GM21576 (cell line): ENCODE measurements around the gene ZNF407.
A peak's percentile ranks its signal among the peaks of the same experiment; 100 is the strongest.

ENCODE experiments used
- ATAC-seq: cut with Tn5 transposase; IDR thresholded peaks from one replicate; pipeline ENCODE4 v1.9.1; 2021; ENCODE audit warnings: mild to moderate bottlenecking, moderate library complexity; ENCODE audit not compliant: unreplicated experiment

Gene ZNF407

DNA sequence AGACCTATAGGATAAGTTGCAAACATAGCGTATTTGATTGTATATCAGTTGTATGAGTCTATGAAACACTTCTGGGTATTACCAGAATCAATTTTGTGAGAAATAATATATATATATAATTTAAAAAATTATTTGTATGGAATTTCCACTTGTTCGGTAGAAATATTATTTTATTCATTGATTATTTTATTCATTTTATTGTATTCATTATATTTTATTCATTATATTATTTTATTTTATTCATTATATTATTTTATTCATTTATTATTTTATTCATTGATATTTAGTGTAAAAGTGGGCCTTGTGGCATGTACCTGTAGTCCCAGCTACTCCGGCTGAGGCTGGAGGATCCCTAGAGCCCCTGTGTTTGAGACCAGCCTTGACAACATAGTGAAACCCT lies 268.9 kb downstream of the ZNF407 start:
- no peak for ATAC-seq

DNA sequence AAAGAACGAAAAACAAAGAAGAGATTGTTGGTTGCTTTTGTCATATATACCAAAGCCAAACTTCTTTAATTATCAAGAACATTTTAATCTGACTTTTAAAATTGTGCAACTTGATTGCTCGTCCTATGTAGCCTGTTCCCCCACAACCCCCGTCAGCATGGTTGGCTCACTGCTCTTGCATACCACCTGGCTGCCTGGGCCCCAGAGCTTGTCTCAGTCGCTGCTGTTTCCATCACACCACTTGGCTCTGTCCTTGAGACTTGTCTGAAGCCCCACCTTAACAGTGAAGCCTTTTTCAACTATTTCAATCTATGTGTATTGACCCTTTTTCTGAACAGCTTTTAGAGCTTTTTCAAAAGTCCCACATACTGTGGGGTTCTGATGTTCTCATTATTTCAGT lies 270.8 kb downstream of the ZNF407 start:
- ATAC-seq, result no peak

DNA sequence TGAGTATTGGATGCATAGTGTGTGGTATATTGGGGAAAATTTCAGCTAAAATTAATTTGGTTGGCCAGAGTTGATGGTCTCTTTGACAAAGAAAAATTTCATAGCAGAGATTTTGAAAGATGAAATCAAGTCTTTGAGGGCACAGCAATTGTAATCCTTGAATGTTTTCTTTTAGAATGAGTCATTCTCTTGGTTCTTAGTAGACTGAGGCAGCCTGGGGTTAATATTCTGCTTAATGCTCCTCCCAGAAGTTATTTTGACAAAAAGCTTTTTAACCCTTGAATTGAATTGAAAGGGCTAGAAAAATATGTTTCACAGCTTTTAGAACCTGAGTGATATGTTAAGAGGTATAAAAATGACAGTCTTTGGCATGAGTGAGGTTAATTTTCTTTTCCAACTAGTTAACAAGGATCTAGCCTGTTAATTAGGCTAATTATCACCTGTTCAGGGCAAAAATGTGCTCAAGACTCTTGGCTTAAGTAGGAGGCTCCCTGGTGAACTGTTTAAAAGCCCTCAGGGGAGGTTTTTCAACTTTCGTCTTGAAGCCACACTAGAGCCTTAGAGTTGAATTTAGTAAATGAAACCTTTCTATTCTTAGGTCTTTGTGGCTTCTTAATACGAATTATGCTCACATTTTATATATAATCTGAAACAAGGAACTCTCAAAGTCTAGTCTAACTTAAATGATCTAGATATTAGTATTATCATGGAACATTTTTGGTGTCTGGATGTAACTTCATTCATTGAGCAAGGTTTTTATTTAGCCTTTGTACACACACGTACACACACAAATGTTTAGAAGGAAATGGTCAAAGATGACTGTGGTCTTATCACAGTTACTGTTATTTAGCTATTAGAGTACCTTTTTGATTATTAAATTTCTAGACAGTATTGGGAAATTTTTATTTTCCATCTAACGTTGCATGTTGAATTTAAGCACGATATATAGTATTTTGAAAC lies 272.5 kb downstream of the ZNF407 start:
- ATAC-seq, result peak; percentile 92

DNA sequence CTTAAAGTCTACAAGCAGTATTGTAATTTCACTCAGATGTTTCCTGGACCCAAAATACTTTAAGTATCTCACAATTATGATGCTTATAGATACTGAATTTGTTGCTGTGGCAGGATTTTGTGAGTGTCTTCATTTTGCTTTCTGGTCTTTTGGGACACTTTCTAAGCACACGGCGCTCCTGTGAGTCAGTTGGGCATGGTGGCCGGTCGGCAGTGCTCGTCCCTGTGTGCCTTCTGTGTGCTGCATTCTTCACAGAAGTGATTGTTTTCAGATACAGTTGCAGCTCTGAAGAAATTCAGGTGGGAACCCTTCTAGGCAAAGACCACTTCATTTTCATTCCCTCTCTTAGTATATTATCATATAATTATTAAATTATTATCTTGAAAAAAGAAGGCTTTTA lies 273.3 kb downstream of the ZNF407 start:
- ATAC-seq, result no peak

DNA sequence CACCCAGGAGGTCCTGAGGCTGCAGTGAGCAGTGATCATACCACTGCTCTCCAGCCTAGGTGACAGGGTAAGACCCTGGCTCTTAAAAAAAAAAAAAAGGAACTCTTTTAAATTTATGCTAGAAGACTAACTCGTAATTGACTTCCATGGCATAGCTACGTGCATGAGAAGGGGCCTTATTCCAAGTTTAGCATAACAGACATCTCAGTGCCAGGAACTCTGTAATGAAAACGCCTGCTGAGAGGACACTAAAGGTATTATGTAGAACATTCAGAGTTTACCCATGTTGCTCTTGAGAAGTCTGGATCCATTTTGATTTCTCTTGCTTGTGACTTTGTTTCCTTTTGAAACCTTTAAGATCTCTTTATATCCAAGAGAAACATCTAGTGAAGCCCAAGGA lies 276.0 kb downstream of the ZNF407 start:
- ATAC-seq, result no peak

DNA sequence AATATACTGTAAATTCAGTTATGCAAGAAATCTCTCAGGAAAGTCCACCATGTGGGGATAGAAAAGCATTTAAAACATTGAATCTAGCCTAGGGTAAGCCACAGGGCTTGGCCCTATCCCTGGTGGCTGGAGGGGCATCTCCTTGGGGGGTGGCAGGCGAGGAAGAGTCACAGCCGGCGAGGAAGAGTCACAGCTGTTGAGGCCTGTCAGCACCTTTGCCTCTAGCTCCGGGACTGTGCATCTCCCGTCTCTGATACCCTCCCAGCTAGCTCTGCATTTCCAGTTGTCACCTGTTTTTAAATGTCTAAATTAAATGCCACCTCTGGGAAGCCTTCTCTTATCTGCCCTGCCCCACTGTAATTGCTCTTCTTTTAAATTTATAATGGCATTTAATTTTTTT lies 276.7 kb downstream of the ZNF407 start:
- no peak for ATAC-seq

DNA sequence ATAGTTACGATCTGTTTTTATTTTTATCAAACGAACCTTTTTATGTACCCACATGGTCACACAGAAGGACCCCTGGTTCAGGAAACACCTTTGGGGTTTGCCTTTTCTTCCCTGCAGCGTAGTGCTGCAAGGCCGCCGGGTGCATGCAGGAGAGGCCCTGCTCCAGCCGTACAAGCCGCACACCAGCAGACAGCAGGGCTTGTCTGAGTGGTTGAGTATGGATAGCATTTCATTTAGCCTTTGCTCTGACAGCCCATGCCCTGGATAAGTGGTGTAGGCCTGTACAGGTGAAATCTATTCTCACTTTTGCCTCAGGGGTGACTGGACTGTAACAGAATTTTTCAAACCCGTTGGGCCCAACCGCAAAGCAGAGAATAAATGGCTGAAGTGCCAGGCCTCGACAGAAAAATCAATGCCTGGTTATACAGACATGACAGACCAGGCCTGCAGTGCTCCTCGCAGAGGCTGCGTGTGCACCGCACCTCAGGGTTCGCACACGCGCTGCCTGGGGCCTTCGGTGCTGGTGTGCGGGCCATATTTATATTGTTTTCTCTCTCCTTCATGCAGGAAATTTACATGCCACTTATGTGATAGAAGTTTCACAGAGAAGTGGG lies 279.1 kb downstream of the ZNF407 start:
- no peak for ATAC-seq

DNA sequence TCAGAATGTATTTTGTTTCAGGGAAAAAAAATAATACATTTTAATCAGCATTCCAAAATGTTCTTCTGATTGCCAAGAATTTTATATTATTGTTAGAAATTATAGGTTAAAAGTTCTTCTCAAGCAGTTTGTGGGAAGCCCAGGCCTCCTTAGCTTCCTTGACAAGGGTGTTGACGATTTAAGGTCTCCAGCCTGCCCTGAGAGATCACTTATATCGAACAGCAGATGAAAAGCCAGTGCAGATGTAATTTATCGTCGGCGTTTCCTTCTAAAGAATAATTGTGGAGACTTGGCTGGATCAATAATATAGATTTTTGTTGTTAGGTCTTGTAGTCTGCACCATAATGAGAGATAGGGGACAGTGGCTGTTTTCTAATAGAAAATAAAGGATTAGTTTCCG lies 280.6 kb downstream of the ZNF407 start:
- ATAC-seq, result no peak

DNA sequence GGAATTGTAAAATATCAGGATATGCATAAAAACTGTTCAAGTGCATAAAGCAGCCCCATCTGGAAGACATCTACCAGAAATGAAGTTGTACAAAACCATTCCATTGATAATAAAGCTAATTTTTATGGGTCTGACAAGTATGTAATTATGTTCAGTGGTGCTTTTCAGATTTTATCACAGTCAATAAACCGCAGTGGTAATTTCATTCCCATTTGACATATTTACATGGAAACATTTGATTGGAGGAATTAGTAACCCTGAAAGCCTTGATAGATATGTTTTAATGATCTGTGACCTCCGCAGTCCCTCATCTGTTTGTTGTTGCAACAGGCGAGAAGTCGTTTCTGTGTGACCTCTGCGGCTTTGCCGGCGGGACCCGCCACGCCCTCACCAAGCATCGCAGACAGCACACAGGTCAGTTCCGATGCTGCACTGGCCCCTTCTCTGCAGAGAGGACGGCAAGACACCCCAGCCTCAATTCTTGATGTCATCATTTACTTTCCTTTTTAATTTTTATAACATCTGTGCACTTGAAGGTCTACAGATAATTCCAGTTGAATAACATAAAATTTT lies 283.1 kb downstream of the ZNF407 start:
- ATAC-seq, result no peak

DNA sequence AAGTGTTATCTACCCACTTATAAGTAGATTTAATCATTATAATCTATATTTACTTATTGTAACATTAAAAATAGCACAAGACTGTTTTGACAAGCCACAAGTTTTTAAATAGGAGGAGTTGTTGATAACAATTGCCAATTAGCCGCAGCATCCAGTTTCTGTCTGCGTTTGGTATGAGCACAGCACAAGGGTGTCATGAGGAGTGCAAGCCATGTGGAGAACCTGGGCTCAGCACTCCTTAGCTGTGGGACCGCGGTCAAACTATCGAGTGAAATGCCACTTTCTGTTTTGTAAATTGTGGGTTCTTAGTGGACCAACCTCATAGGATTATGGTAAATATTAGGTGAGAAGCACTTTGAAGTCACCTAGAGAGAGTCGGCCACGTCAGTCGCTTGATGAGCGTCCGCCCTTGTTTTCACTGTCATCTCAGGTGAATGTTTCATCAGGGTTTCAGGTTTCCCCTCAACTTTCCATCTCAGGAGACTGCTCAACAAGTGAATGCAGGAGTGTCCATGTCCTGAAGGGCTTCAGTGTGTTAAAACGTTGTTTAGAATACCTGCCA lies 294.5 kb downstream of the ZNF407 start:
- no peak for ATAC-seq

DNA sequence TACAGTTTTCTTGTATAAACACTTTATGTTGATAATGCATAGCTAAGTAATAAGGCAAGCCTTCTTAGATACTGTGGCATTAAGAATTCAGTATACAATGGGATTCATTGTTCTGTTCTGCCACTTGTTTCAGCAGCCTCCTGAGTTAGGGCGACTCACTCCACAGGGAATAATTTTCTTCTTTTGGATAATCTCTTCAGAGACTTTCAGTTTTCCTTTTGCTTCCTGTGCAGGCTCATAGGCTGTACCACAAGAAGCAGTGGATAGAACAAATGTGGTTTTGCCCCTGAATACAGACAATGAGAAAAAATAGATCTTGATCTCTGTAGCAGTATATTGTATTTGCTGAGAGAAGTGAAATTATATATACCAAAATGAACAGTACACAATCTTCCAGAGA lies 298.0 kb downstream of the ZNF407 start:
- ATAC-seq, result no peak

DNA sequence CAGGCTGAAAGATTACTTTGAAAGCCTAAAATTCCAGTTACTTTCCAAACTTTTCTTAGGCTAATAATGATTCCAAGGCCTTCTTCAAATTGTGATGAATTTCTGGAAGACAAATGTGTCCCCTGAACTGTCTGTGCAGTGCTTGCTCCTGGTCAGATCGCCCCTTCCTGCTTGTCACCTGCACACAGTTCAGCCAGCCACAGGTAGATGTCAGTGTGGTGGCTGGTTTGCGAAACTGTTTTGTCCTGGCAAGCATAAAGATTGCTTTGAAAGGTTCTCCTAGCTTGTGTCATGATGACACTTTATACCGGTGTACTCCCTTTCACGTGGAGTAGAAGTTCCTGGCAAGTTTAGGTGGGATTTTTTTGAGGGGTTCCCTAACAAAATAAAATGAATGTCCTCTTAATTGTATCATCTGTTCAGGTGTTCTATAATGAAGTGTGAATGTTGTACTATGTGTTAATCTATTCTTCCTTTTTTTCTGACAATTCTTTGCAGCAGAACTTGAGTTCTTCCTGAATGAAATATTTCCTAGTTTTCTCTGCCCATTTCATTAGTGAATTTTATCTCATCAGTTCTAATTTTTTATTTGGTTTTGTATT lies 298.8 kb downstream of the ZNF407 start:
- ATAC-seq, result peak; percentile 94

DNA sequence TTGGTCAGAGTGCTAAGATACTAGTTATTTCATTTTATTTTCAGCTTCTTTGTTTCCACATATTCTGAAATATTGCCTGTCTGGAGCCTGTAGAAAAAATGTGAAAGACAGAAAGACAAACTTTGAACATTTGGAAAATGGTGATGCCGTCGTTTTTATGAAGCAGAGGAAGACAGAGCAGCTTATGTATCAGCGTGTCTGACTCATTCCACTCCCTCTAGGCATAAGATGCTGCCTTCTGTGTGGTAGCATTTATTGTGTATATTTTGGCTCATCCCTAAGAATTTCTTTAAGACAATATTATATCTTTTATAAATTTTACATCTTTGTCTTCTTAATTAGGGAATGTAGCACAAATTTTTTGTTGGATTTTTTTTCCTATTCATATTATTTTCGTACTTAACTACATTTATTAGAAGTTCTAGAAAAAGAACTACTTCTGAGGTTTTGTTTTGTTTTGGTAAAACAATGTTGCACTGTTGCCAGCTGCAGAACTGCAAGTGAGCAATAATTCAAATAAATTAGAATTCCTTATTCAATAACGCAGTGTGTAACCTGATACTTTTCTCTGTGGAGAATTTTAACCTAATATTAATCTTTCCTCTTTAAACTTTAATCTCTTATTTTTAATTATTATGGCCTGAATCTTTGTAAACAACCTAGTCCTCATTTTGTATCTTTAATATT lies 300.4 kb downstream of the ZNF407 start:
- no peak for ATAC-seq

DNA sequence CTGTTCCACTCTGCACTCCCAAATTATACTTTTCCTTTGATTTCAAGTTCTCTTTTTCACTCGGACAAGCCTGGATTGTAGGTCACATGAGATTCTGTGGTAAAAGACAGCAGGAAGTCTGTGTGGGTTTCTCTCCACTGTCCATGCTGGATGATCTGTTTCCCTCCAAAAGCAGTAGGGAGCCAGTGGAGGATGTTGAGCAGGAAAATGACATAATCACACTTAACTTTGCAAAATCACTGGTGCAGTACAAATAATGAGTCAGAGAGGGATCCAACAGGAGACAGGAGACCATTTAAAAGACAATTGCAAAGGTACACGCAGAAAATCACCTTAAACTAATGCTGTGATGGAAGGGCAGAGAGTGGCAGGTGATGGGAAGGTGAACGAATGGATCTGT lies 301.3 kb downstream of the ZNF407 start:
- no peak for ATAC-seq

DNA sequence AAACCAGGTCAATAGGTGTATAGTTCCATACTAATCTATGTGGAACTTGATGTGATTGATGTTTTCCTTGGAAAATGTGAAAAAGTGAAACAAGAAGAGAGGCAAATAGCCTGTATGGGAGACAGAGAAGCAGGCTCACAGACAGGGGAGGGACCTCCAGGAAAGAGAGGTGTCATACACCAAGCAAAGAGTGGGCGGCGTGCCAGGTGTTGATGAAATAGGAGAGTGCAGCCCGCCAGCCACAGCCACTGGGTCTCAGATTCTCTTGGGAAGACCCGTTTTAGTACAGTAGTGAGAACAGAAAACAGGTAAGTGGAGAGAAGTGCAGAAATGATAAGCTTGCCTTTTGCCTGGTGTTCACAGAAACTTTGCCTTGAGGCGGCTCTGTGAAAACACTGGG lies 301.9 kb downstream of the ZNF407 start:
- no peak for ATAC-seq

DNA sequence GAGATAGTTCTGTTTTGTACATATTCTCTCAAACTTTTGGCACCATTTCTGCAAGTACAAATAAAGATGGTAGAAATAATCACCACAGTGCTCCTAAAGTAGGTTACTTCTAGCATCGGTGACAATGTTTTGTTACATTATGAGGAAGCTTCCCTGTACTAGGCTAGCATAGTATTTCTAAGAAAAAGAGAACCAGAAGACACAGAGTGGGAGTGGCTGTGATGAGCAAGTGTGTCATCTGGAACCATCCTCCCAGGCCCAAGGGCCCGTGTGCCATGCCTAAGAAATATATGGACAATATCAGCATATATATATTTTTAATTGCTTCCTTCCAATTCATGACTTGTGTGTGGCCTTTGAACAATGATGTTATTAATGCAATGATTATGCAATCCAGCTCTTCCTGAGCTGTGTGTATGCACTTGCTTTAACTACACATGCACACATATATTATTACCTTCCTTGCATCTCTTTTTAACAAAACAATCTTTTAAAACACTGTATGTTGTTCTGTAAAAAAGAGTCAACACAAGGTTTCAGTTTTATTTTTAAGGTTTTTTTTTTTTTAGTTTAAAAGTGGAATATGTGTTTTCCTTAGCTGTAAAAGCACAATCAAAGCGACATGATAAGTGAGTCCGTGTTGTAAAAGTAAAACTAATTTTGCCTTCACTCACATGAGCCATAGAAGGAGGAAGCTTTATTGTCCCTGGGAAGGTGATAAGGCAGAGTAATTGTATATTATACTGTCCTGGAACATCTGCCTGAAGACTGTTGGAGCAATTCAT lies 303.9 kb downstream of the ZNF407 start:
- no peak for ATAC-seq

DNA sequence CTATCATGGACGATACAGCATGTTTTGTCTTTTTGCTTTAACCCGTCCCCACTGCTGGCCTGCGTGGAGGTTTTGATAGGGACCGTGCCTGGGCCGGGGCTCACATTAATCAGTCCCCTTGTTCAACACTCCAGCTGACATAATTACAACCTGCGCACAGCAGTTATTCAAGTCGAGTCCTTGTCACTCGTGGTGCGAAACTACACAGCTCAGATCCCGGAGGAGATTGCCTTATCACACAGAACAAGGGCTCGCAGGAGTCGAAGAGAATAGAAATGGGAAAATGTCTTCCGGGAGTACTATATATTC lies 304.4 kb downstream of the ZNF407 start:
- no peak for ATAC-seq

DNA sequence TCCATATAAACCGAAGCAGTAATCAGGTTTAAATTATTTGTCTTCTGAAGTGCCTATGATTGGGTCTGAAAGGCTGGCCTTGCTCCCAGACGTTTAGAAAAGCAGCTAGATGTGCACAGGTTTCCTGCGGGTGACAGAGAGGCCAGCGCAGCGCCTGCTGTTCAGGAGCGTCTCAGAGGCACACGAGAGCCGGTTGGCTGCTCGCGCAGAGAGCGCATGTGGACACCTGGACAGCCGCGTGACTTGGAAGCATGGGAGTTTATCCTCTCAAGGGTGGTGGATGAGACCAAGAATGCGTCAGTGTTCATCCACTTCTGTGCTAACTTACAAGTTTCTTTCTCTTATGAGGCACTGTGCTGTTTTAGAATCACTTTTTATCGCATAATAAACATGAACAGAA lies 307.6 kb downstream of the ZNF407 start:
- ATAC-seq, result no peak

DNA sequence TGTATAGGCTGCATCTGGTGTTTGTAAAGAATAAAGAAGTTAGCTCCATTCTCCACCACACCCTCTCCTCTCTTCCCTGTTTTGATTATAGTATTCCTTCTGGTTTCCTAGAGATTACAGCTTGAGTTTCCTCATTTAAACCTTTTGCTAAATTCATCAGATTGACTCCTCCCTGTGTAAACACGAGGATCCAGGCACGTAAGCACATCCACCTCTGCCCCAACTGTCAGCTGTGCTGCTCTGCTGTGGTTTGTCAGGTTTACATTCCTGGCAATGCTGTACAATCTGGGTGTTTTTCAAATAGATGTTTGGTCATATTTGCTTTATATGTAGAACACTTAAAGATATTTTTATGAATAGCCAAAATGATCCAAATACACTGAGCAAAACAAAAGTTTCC lies 308.5 kb downstream of the ZNF407 start:
- ATAC-seq, result no peak

DNA sequence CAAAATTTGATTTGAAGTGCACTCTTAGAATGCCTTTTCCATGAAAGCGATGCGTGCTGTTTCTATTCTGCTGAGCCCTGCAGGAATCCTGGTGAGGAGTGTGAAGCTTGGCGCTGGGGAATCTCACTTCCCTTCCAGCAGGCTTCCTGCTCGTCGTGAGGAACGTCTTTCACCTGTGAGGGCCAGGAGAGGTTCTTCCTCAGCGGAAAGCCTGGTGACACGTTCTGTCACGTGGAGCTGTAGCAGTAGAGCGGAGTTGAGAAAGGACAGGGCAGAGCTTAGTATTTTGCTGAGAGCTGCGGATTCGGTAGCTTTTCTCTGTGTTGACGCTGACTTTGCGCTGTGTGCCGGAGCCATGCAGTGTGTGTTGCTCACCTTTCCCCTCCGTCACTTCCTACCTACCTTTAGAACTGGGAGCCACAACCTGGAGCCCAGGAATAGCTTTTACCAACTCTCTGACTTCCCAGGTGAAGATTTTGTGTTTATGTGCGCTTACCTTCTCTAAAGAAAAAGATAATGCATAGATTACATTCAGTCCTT lies 316.5 kb downstream of the ZNF407 start:
- no peak for ATAC-seq
